HEK293T (cell line): ENCODE data around the gene APC2.

Experiments used
- ARNT ChIP-seq: fragments of 450-650 bp; IDR thresholded peaks from 2 replicates; pipeline ENCODE4 v1.6.1; 2017; ENCODE audit warnings: mild to moderate bottlenecking
- BHLHE40 ChIP-seq: fragments of 450-650 bp; IDR thresholded peaks from 2 replicates; pipeline ENCODE4 v1.6.1; 2016; ENCODE audit warnings: mild to moderate bottlenecking, moderate library complexity, borderline replicate concordance
- FOXA1 ChIP-seq: fragments of 450-650 bp; IDR thresholded peaks from 2 replicates; pipeline ENCODE4 v1.6.1; 2016; ENCODE audit warnings: mild to moderate bottlenecking
- FOXK2 ChIP-seq: fragments of 450-650 bp; IDR thresholded peaks from 2 replicates; pipeline ENCODE4 v1.6.1; 2016; ENCODE audit warnings: mild to moderate bottlenecking
- FOXM1 ChIP-seq: fragments of 450-650 bp; IDR thresholded peaks from 2 replicates; pipeline ENCODE4 v1.6.1; 2017; ENCODE audit warnings: mild to moderate bottlenecking, borderline replicate concordance
- L3MBTL2 ChIP-seq: fragments of 450-650 bp; conservative IDR thresholded peaks from 2 replicates; pipeline ENCODE4 v1.6.1; 2016; ENCODE audit warnings: mild to moderate bottlenecking
- NFRKB ChIP-seq: fragments of 450-650 bp; IDR thresholded peaks from 2 replicates; pipeline ENCODE4 v1.6.1; 2016; ENCODE audit warnings: mild to moderate bottlenecking, moderate library complexity
- SP1 ChIP-seq: fragments of 450-650 bp; IDR thresholded peaks from 2 replicates; pipeline ENCODE4 v1.6.1; 2017
- TARDBP ChIP-seq: fragments of 450-650 bp; IDR thresholded peaks from 2 replicates; pipeline ENCODE4 v1.6.1; 2016
- ZNF384 ChIP-seq: fragments of 450-650 bp; IDR thresholded peaks from 2 replicates; pipeline ENCODE4 v1.6.1; 2016
- TF ChIP-seq, protein P1 (sequence below): fragments of 450-650 bp; IDR thresholded peaks from 2 replicates; pipeline ENCODE4 v1.6.1; 2016

DNA sequence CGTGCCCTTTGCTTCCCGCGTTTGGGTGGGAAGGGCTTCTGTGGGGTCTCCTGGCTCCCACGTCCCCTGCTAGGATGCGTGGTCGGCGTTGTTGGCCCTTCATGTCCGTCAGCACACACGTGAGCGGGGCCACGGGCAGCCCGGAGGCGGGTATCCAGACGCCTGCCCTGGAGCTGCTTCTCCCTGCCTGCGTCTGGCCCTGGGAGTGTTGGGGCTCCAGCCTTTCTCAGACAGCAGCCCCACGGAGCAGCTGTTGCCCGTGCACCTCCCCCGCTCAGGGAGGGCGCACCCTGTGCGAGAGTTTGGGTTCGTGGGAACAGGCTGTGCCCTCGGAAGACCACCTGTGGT, 28.0 kb upstream of the APC2 start:
- TF ChIP-seq BHLHE40 (no peak), ARNT (no peak), L3MBTL2 (no peak), FOXA1 (no peak), SP1 (no peak), TARDBP (no peak), NFRKB (no peak), FOXM1 (no peak), FOXK2 (no peak), ZNF384 (no peak)
- TF ChIP-seq, protein P1, sequence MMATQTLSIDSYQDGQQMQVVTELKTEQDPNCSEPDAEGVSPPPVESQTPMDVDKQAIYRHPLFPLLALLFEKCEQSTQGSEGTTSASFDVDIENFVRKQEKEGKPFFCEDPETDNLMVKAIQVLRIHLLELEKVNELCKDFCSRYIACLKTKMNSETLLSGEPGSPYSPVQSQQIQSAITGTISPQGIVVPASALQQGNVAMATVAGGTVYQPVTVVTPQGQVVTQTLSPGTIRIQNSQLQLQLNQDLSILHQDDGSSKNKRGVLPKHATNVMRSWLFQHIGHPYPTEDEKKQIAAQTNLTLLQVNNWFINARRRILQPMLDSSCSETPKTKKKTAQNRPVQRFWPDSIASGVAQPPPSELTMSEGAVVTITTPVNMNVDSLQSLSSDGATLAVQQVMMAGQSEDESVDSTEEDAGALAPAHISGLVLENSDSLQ, result no peak
